Ascending aorta (tissue), 2 donors: ENCODE measurements around the gene TLE5. TPM values are rescaled to one million over a fixed set of nuclear protein-coding genes. Genes with fewer than 3 reads are reported as not detected.
"Not testable (repeated sequence)": the region's sequence is repeated elsewhere in the genome, so short reads cannot be mapped to it uniquely, and the experiment has no call there.

ENCODE experiments used
- DNase-seq, 2 donors: peaks; one replicate each; pipeline ENCODE4 v3.0.0-alpha.2; 2019; ENCODE audit warnings: low spot score in 2 of 2
- H3K27ac ChIP-seq, 2 donors: fragments of 200-600 bp; sonication (generic); one replicate each; pipeline ENCODE4 v1.5.1; 2016 to 2017; ENCODE audit warnings: mild to moderate bottlenecking in 1 of 2
- H3K27me3 ChIP-seq: fragments of 200-600 bp; sonication (generic); one replicate; pipeline ENCODE4 v1.5.1; 2017
- H3K36me3 ChIP-seq, 2 donors: fragments of 200-600 bp; sonication (generic); one replicate each; pipeline ENCODE4 v1.5.1; 2016
- H3K4me1 ChIP-seq, 2 donors: fragments of 200-600 bp; sonication (generic); one replicate each; pipeline ENCODE4 v1.5.1; 2016 to 2017; ENCODE audit warnings: mild to moderate bottlenecking in 1 of 2
- H3K4me3 ChIP-seq, 2 donors: fragments of 200-600 bp; sonication (generic); one replicate each; pipeline ENCODE4 v1.5.1; 2016 to 2017; ENCODE audit warnings: mild to moderate bottlenecking in 1 of 2
- H3K9me3 ChIP-seq, 2 donors: fragments of 200-600 bp; sonication (generic); one replicate each; pipeline ENCODE4 v1.5.1; 2016
- intact Hi-C: fragments of 100-400 bp; cut with DNase I; formaldehyde crosslinking; loops from one replicate; pipeline ENCODE4 v1.15.1; 2023
- total RNA-seq: library from RNA; depleted of rRNA; stranded (reverse); fragments of >200 nt; gene quantifications from one replicate; pipeline ENCODE4 v1.1.0, GENCODE V29; 2016
- TF ChIP-seq, protein P1 (sequence below), 3 experiments: fragments of 200-600 bp in 2 of 3; fragments of 450-650 bp in 1 of 3; sonication (generic) in 2 of 3; IDR thresholded peaks; one replicate each; pipeline ENCODE4 v1.5.1; 2016 to 2019; ENCODE audit warnings: antibody characterized with exemption in 3 of 3, mild to moderate bottlenecking in 1 of 3, moderate library complexity in 1 of 3

TLE5 gene
- total RNA-seq, 1 donor from 2014 or later: 559 TPM

DNA sequence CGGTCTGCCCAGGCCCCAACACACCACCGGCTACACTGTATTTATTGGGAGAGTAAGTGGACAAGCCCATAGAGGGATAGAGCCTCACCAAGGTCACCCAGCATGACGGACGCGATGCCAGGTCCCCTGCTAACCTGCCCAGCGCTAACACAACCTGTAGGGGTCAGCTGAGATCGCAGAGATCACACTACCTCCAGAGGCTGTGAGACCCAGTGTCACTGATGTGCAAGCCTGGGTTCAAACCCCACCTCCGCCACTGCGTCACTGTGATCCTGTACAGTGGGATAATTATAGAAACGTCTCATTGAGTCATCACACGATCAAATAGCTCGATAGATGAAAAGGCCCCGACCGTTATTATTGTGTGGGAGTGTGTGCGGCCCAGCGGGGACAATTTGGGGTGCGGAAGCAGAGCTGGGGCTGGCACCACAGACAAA lies 22.6 kb downstream of the TLE5 start:
- no peaks in the 10 kb centered on the region for H3K9me3 ChIP-seq
- no peaks in the 10 kb centered on the region for H3K36me3 ChIP-seq
- no peak overlapping the region for H3K27ac ChIP-seq
- TF ChIP-seq, protein P1, sequence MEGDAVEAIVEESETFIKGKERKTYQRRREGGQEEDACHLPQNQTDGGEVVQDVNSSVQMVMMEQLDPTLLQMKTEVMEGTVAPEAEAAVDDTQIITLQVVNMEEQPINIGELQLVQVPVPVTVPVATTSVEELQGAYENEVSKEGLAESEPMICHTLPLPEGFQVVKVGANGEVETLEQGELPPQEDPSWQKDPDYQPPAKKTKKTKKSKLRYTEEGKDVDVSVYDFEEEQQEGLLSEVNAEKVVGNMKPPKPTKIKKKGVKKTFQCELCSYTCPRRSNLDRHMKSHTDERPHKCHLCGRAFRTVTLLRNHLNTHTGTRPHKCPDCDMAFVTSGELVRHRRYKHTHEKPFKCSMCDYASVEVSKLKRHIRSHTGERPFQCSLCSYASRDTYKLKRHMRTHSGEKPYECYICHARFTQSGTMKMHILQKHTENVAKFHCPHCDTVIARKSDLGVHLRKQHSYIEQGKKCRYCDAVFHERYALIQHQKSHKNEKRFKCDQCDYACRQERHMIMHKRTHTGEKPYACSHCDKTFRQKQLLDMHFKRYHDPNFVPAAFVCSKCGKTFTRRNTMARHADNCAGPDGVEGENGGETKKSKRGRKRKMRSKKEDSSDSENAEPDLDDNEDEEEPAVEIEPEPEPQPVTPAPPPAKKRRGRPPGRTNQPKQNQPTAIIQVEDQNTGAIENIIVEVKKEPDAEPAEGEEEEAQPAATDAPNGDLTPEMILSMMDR (IDR thresholded peaks at IDR 0.05): no peak
- peaks cover 0 to 7% of the 10 kb centered on the region in 2 donors for H3K4me1 ChIP-seq
- intact Hi-C loops: loop anchor here (5.0 kb wide), 1 partner anchor 723 kb away; the partner anchor contains the start of genes APBA3 and MRPL54
- no peak overlapping the region for H3K4me3 ChIP-seq
- no peak for DNase-seq
- H3K27me3 ChIP-seq: no peaks in the 10 kb centered on the region

GRCh38 chr19:3039125-3039524 lies 23.2 kb downstream of the TLE5 start:
- TF ChIP-seq, protein P1 (IDR thresholded peaks at IDR 0.05): no peak
- no peak overlapping the region for H3K4me3 ChIP-seq
- H3K36me3 ChIP-seq: no peaks in the 10 kb centered on the region
- intact Hi-C loops: loop anchor here (5.0 kb wide), 1 partner anchor 723 kb away; the partner anchor contains the start of genes APBA3 and MRPL54
- H3K27ac ChIP-seq: no peak overlapping the region
- H3K4me1 ChIP-seq: peaks cover 0 to 8% of the 10 kb centered on the region in 2 donors
- no peaks in the 10 kb centered on the region for H3K9me3 ChIP-seq
- no peak for DNase-seq
- H3K27me3 ChIP-seq: no peaks in the 10 kb centered on the region

GRCh38 chr19:3038214-3038613 lies 24.1 kb downstream of the TLE5 start:
- DNase-seq: no peak
- Histone ChIP-seq H3K36me3 (no peaks in the 10 kb centered on the region), H3K9me3 (no peaks in the 10 kb centered on the region), H3K4me1 (peaks cover 0 to 8% of the 10 kb centered on the region in 2 donors), H3K27me3 (no peaks in the 10 kb centered on the region), H3K4me3 (no peak overlapping the region), H3K27ac (no peak overlapping the region)
- TF ChIP-seq, protein P1 (IDR thresholded peaks at IDR 0.05): no peak
- intact Hi-C loops: loop anchor here (5.0 kb wide), 1 partner anchor 724 kb away; the partner anchor contains the start of genes APBA3 and MRPL54

DNA sequence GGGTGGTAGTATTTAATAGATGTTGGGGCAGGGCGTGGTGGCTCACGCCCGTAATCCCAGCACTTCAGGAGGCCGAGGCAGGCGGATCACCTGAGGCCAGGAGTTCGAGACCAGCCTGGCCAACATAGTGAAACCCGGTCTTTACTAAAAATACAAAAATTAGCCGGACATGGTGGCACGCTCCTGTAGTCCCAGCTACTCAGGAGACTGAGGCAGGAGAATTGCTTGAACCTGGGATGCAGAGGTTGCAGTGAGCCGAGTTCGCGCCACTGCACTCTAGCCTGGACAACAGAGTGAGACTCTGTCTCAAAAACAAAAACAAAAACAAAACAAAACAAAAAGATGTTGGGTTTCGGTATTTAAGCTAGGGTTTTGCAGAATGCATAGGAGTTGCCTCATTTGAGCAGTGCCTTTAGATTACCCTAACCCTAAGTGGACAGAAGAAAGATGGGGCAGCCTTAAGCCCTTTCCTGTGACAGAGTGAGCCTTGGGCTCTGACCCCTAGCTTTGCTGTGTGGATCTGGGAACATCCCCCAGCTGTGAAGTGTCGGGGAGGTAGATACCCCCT lies 25.2 kb downstream of the TLE5 start:
- not testable (repeated sequence) for H3K27me3 ChIP-seq, DNase-seq, H3K27ac ChIP-seq, H3K36me3 ChIP-seq, H3K4me3 ChIP-seq, H3K4me1 ChIP-seq, H3K9me3 ChIP-seq
- intact Hi-C loops: loop anchor here (1.0 to 5.0 kb wide), 4 partner anchors 26 to 725 kb away; partner anchors contain the start of genes APBA3, GNA11, MRPL54 and TLE5

- no peaks in the 10 kb centered on the region for H3K27me3 ChIP-seq
- H3K36me3 ChIP-seq: no peaks in the 10 kb centered on the region
- H3K4me1 ChIP-seq: peaks cover 0 to 8% of the 10 kb centered on the region in 2 donors
- DNase-seq: peak; percentile 62 to 96
- TF ChIP-seq, protein P1 (IDR thresholded peaks at IDR 0.05): peak in 1 of 3 experiments; percentile 25
- intact Hi-C loops: loop anchor here (1.0 to 5.0 kb wide), 4 partner anchors 26 to 726 kb away; partner anchors contain the start of genes APBA3, GNA11, MRPL54 and TLE5
- peak overlapping the region; percentile 69 to 80 for H3K4me3 ChIP-seq
- no peaks in the 10 kb centered on the region for H3K9me3 ChIP-seq
- peak overlapping the region; percentile 88 to 94 for H3K27ac ChIP-seq
Observed at GRCh38 chr19:3036119-3036976, 25.9 kb downstream of the TLE5 start.
